HG02884 (cell line): ENCODE results near the gene WBP4.
"Not testable (repeated sequence)": the region's sequence is repeated elsewhere in the genome, so short reads cannot be mapped to it uniquely, and the experiment has no call there.

Experiments
- ATAC-seq: cut with Tn5 transposase; IDR thresholded peaks from one replicate; pipeline ENCODE4 v1.9.1; 2021; ENCODE audit warnings: mild to moderate bottlenecking, moderate library complexity; ENCODE audit not compliant: unreplicated experiment

Gene WBP4, protein sequence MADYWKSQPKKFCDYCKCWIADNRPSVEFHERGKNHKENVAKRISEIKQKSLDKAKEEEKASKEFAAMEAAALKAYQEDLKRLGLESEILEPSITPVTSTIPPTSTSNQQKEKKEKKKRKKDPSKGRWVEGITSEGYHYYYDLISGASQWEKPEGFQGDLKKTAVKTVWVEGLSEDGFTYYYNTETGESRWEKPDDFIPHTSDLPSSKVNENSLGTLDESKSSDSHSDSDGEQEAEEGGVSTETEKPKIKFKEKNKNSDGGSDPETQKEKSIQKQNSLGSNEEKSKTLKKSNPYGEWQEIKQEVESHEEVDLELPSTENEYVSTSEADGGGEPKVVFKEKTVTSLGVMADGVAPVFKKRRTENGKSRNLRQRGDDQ

GRCh38 chr13:41061075-41061913 is at the start of gene WBP4:
WBP4 (plus strand) TSS chr13:41061509; CDS start chr13:41061674, 165 bp downstream.
- ATAC-seq, result peak; percentile 69

GRCh38 chr13:41012536-41012935 is 48.8 kb upstream of the WBP4 start:
- ATAC-seq, result no peak

GRCh38 chr13:41013835-41014234 is 47.5 kb upstream of the WBP4 start:
- ATAC-seq, result peak; percentile 51

GRCh38 chr13:41015920-41016319 is 45.4 kb upstream of the WBP4 start:
- no peak for ATAC-seq

DNA sequence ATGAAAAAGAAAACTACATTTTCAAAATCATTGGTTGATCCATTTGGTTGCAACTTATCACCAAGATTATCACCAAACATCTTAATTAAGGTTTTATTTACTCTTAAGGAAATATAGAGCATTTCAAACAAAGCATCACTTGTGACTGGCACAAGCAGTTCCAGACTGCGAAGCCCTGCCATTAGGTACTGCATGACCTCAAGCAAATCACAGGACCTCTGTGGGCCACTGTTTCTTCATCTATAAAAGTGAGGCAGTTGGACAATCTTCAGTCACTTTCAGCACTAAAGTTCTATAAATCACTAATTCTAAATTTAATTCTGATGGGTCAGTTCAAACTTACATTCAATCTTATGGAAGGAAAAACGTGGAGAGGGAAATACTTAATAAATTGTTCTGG is 44.1 kb upstream of the WBP4 start:
- ATAC-seq, result no peak

GRCh38 chr13:41017817-41018601 is 43.3 kb upstream of the WBP4 start:
- ATAC-seq, result no peak

DNA sequence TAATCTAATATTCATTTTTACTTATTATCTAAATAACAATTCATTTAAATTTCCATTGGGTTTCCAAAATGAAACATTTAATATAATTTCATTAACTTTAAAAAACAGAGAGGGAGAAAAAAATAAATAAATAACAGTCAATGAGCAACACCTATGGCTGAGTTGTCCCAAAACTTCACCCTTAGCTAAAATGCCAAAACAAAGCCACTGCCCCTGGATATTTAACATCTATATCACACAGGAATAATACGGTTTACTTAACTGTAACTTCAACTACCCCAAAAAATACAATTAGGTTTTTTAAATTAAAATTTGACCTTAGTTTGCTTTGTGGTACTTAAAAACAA is 42.7 kb upstream of the WBP4 start:
- ATAC-seq, result no peak

GRCh38 chr13:41019011-41019487 is 42.3 kb upstream of the WBP4 start, which contains the start of gene ELF1:
ELF1 (minus strand) TSS chr13:41019316; CDS start chr13:40982054, 37,262 bp downstream.
- ATAC-seq, result peak; percentile 86

- ATAC-seq, result no peak
These were observed 41.5 kb upstream of the WBP4 start for GRCh38 chr13:41019578-41020347.

GRCh38 chr13:41025518-41025917 is 35.8 kb upstream of the WBP4 start:
- no peak for ATAC-seq

DNA sequence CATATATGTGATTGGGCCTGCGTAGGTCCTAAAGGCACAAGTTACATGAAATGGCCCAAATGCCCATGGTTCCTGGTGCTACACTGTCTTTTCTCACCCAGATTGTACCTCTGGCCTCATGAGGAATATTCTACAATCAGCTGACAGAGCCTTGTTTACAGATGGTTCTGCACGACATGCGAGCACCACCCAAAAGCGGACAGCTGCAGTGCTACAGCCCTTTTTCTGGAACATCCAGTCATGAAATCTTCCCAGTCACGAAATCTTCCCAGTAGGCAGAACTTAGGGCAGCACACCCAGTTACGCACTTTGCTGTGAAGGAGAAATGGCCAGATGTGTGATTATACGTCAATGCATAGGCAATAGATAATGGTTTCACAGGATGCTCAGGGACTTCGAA is 34.5 kb upstream of the WBP4 start:
- ATAC-seq, result no peak

DNA sequence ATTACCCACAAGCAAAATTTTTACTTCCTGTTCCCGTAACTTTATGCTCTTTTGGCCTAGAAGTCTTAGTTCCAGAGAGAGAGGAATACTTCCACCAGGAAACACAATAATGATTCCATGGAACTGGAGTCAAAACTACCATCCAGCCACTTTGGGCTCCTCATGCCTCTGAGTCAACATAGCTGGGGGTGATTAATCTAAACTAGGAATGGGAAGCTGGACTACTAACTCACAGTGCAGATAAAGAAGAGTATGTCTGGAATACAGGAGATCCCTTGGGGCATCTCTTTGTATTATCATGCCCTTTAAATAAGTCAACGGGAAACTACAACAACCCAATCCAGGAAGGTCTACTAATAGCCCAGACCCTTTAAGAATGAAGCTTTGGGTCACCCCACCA is 33.3 kb upstream of the WBP4 start:
- ATAC-seq, result no peak

GRCh38 chr13:41029629-41030028 is 31.7 kb upstream of the WBP4 start:
- ATAC-seq, result no peak

- ATAC-seq, result no peak
These were observed 28.5 kb upstream of the WBP4 start for GRCh38 chr13:41032691-41033376.

GRCh38 chr13:41034382-41034781 is 26.9 kb upstream of the WBP4 start:
- no peak for ATAC-seq

- ATAC-seq, result no peak
These were observed 26.4 kb upstream of the WBP4 start for GRCh38 chr13:41034881-41035280.

DNA sequence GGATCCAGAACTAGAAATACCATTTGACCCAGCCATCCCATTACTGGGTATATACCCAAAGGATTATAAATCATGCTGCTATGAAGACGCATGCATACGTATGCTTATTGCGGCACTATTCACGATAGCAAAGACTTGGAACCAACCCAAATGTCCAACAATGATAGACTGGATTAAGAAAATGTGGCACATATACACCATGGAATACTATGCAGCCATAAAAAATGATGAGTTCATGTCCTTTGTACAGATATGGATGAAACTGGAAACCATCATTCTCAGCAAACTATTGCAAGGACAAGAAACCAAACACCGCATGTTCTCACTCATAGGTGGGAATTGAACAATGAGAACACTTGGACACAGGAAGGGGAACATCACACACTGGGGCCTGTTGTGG is 24.8 kb upstream of the WBP4 start:
- not testable (repeated sequence) for ATAC-seq

DNA sequence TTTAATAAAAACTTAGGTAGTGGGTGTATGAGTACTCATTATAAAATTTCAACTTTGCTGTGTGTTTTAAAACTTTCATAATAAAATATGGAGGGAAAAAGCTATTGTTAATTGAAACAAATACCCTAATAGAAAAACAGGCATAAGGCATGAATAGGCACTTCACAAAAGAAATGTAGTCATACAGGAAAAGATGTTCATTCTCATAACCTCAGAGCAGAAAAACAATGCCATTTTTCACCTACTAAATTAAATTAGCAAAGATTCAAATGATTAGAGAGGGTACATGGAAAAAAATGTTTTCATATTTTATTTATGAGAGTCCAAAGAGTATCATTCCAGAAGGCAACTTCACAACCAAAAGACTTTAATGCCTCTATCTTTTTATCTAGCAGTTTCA is 21.6 kb upstream of the WBP4 start:
- no peak for ATAC-seq

DNA sequence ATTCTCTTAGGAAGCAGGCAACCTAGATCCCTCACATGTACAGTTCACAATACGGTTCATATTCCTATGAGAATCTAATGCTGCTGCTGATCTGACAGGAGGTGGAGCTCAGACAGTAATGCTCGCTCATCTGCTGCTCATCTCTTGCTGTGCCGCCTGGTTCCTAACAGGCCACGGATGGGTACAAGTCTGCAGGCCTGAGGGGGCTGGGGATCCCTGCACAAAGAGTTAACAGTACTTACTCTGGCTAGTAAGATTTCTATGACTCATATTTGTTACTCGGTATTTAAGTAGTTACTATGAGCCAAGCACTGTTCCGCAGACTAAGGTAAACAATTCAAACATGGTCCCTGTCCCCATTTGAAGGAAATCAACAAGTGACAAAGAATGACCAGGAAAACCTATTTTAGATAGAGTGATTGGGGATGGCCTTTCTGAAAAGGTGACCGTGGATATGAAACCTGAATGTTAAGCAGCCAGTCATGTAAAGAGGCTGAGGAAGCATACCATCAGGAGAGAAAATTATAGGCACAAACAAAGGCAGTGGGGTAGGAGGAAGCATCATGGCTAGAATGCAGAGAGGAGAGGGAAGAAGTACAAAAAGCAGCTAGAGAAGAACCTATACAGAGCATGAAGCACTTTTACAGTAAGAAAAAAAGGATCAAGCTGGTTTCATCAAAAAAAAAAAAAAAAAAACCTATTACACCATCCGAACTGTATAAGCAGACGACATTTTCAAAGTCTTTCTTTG is 20.6 kb upstream of the WBP4 start:
- no peak for ATAC-seq
